HG02938 (cell line): ENCODE data around the gene RIC1.

Source experiments
- ATAC-seq: cut with Tn5 transposase; IDR thresholded peaks from one replicate; pipeline ENCODE4 v1.9.1; 2021; ENCODE audit warnings: mild to moderate bottlenecking, moderate library complexity; ENCODE audit not compliant: unreplicated experiment

Gene RIC1

DNA sequence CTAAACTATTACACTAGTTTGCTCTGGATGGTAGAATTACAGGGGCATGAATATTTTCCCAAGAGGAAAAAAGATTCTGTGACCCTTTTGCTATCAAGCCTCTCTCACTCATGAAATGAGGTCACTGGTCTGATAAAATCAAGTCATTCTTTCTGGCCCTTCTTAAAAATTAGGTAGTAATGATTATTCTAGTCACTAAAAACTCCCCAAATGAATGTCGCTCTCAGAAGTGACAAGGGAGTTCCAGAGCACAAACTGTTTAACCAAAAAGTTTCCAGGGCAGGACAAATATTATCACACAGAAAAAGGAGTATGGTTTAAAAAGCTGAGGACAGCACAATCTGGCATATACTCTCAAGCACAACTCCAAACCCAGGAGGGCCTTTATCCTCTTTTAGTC lies 191.5 kb downstream of the RIC1 start:
- no peak for ATAC-seq

DNA sequence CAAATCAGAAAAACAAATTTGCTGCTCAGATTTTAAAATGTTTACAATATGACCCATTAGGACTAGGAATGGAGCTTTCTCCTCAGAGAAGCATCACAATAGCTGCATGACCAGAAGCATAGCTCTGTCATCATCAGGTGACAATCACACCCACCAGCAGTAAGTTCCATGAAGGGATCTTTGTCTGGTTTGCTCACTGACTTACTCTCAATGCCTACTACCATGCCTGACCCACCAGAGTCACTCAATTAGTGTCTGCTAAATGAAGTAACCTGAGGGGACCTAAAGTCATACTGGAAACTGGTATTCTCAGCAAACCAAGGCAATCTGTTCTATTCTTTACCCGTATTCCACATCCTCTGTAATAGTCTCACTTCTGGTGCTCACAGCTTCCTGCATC lies 196.3 kb downstream of the RIC1 start:
- no peak for ATAC-seq
